ENCODE measurements around the gene EFHC1.

Gene EFHC1

DNA sequence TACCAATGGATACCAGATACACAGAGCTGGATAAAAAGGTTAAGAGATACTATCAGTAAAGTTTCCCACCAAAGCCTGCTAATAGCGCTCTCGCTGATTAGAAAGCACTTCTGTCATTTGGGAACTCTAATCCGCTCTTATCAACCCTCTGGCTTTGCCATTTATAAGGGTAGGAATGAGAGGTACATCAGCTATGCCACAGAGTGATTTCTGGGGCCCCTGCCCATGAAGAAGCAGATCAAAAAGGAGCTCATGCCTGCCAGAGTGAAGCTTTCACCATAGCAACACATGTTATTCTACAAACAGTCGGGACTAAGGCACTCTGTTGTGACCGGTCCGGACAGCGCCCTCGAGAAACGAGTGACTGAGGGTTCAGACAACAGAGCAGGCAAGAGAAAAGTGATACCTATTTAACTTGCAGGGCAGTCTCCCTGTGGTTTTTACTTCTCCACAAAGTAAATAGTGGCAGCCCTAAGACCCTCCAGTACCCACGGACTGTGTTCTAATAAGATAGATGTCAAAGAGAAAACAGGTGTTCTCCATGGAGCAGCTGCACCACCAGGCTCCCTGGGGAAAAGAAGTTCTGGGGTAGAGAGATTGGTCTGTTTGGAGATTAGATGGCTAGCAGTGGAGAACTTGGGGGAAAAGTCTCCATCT, 151.1 kb downstream of the EFHC1 start (continued):
- TF ChIP-seq, protein P1, sequence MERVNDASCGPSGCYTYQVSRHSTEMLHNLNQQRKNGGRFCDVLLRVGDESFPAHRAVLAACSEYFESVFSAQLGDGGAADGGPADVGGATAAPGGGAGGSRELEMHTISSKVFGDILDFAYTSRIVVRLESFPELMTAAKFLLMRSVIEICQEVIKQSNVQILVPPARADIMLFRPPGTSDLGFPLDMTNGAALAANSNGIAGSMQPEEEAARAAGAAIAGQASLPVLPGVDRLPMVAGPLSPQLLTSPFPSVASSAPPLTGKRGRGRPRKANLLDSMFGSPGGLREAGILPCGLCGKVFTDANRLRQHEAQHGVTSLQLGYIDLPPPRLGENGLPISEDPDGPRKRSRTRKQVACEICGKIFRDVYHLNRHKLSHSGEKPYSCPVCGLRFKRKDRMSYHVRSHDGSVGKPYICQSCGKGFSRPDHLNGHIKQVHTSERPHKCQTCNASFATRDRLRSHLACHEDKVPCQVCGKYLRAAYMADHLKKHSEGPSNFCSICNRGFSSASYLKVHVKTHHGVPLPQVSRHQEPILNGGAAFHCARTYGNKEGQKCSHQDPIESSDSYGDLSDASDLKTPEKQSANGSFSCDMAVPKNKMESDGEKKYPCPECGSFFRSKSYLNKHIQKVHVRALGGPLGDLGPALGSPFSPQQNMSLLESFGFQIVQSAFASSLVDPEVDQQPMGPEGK (CRISPR knock-in tag; IDR thresholded peaks at IDR 0.05; ENCODE audit: borderline replicate concordance): no peak
- TF ChIP-seq PPARA (CRISPR knock-in tag; IDR thresholded peaks at IDR 0.05; ENCODE audit: borderline replicate concordance) (no peak), ZC3H10 (CRISPR knock-in tag; IDR thresholded peaks at IDR 0.05) (no peak), GLIS3 (CRISPR knock-in tag; IDR thresholded peaks at IDR 0.05) (no peak), TOX (CRISPR knock-in tag; IDR thresholded peaks at IDR 0.05; ENCODE audit: borderline replicate concordance) (no peak), ESRRG (CRISPR knock-in tag; IDR thresholded peaks at IDR 0.05) (no peak)

DNA sequence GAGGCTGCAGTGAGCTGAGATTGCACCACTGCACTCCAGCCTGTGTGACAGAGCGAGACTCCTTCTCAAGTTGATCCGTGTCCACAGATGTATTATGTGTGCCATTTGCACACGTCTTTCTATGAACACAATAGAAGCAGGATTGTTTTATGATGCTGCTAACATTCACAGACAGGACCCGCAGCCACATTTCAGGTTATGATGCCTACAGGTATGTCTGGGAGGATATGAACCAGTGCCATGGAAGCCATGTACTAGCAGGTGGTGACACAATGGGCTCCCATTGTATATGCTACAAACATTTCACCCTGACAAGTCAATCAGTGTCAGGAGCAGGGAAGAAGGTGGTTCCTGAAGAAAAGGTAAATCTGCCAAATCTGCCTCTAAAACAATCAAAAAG, 152.4 kb downstream of the EFHC1 start:
- ATAC-seq: no peak
- TF ChIP-seq TOX (CRISPR knock-in tag; IDR thresholded peaks at IDR 0.05; ENCODE audit: borderline replicate concordance) (no peak), ZFP3 (CRISPR knock-in tag; IDR thresholded peaks at IDR 0.05) (no peak), ARNTL (CRISPR knock-in tag; IDR thresholded peaks at IDR 0.05; ENCODE audit: borderline replicate concordance, low read depth) (no peak), ESRRG (CRISPR knock-in tag; IDR thresholded peaks at IDR 0.05) (no peak), BACH2 (CRISPR knock-in tag; IDR thresholded peaks at IDR 0.05; ENCODE audit: borderline replicate concordance) (no peak), TCF4 (CRISPR knock-in tag; IDR thresholded peaks at IDR 0.05; ENCODE audit: borderline replicate concordance) (no peak), ZFP30 (CRISPR knock-in tag; IDR thresholded peaks at IDR 0.05) (no peak), GLIS3 (CRISPR knock-in tag; IDR thresholded peaks at IDR 0.05) (no peak), ZNF70 (CRISPR knock-in tag; IDR thresholded peaks at IDR 0.05) (no peak), ZNF565 (CRISPR knock-in tag; conservative IDR thresholded peaks at IDR 0.05; ENCODE audit: low read depth) (no peak), SNAI2 (CRISPR knock-in tag; IDR thresholded peaks at IDR 0.05) (no peak), ZC3H10 (CRISPR knock-in tag; IDR thresholded peaks at IDR 0.05) (no peak), RARB (CRISPR knock-in tag; IDR thresholded peaks at IDR 0.05) (no peak), CSDC2 (CRISPR knock-in tag; IDR thresholded peaks at IDR 0.05) (no peak), ZNF8 (CRISPR knock-in tag; IDR thresholded peaks at IDR 0.05) (no peak)
- TF ChIP-seq, protein P1 (CRISPR knock-in tag; IDR thresholded peaks at IDR 0.05; ENCODE audit: borderline replicate concordance): no peak
- TF ChIP-seq, protein P2, sequence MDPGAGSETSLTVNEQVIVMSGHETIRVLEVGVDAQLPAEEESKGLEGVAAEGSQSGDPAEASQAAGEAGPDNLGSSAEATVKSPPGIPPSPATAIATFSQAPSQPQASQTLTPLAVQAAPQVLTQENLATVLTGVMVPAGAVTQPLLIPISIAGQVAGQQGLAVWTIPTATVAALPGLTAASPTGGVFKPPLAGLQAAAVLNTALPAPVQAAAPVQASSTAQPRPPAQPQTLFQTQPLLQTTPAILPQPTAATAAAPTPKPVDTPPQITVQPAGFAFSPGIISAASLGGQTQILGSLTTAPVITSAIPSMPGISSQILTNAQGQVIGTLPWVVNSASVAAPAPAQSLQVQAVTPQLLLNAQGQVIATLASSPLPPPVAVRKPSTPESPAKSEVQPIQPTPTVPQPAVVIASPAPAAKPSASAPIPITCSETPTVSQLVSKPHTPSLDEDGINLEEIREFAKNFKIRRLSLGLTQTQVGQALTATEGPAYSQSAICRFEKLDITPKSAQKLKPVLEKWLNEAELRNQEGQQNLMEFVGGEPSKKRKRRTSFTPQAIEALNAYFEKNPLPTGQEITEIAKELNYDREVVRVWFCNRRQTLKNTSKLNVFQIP (CRISPR knock-in tag; IDR thresholded peaks at IDR 0.05; ENCODE audit: borderline replicate concordance, low read depth): no peak
- TF ChIP-seq, protein P3, sequence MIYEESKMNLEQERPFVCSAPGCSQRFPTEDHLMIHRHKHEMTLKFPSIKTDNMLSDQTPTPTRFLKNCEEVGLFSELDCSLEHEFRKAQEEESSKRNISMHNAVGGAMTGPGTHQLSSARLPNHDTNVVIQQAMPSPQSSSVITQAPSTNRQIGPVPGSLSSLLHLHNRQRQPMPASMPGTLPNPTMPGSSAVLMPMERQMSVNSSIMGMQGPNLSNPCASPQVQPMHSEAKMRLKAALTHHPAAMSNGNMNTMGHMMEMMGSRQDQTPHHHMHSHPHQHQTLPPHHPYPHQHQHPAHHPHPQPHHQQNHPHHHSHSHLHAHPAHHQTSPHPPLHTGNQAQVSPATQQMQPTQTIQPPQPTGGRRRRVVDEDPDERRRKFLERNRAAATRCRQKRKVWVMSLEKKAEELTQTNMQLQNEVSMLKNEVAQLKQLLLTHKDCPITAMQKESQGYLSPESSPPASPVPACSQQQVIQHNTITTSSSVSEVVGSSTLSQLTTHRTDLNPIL (CRISPR knock-in tag; IDR thresholded peaks at IDR 0.05; ENCODE audit: low read depth): no peak
- TF ChIP-seq, protein P4, sequence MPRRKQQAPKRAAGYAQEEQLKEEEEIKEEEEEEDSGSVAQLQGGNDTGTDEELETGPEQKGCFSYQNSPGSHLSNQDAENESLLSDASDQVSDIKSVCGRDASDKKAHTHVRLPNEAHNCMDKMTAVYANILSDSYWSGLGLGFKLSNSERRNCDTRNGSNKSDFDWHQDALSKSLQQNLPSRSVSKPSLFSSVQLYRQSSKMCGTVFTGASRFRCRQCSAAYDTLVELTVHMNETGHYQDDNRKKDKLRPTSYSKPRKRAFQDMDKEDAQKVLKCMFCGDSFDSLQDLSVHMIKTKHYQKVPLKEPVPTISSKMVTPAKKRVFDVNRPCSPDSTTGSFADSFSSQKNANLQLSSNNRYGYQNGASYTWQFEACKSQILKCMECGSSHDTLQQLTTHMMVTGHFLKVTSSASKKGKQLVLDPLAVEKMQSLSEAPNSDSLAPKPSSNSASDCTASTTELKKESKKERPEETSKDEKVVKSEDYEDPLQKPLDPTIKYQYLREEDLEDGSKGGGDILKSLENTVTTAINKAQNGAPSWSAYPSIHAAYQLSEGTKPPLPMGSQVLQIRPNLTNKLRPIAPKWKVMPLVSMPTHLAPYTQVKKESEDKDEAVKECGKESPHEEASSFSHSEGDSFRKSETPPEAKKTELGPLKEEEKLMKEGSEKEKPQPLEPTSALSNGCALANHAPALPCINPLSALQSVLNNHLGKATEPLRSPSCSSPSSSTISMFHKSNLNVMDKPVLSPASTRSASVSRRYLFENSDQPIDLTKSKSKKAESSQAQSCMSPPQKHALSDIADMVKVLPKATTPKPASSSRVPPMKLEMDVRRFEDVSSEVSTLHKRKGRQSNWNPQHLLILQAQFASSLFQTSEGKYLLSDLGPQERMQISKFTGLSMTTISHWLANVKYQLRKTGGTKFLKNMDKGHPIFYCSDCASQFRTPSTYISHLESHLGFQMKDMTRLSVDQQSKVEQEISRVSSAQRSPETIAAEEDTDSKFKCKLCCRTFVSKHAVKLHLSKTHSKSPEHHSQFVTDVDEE (CRISPR knock-in tag; IDR thresholded peaks at IDR 0.05): no peak
- TF ChIP-seq, protein P5, sequence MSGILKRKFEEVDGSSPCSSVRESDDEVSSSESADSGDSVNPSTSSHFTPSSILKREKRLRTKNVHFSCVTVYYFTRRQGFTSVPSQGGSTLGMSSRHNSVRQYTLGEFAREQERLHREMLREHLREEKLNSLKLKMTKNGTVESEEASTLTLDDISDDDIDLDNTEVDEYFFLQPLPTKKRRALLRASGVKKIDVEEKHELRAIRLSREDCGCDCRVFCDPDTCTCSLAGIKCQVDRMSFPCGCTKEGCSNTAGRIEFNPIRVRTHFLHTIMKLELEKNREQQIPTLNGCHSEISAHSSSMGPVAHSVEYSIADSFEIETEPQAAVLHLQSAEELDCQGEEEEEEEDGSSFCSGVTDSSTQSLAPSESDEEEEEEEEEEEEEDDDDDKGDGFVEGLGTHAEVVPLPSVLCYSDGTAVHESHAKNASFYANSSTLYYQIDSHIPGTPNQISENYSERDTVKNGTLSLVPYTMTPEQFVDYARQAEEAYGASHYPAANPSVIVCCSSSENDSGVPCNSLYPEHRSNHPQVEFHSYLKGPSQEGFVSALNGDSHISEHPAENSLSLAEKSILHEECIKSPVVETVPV (CRISPR knock-in tag; IDR thresholded peaks at IDR 0.05): no peak
